Activated T-helper 17 cell treated with anti-CD3 and anti-CD28 coated beads, Interleukin-2, amount 50 U/mL, for 72 hours (primary cell): ENCODE results near the gene TNP1. TPM values are rescaled to one million over a fixed set of nuclear protein-coding genes. Genes with fewer than 3 reads are reported as not detected.

Source experiments
- ATAC-seq: fragments of 150-1000 bp; cut with Tn5 transposase; replicated peaks from 2 replicates; pipeline ENCODE4 v1.10.0; 2021; ENCODE audit warnings: mild to moderate bottlenecking, moderate library complexity
- H3K27ac Mint-ChIP-seq: one replicate; pipeline ENCODE4 v1.8.0; 2022; ENCODE audit warnings: mixed read lengths
- H3K27me3 Mint-ChIP-seq: one replicate; pipeline ENCODE4 v1.8.0; 2022; ENCODE audit warnings: mixed read lengths
- H3K36me3 Mint-ChIP-seq: one replicate; pipeline ENCODE4 v1.8.0; 2022; ENCODE audit warnings: low read depth, mild to moderate bottlenecking, mixed read lengths
- H3K4me1 Mint-ChIP-seq: one replicate; pipeline ENCODE4 v1.8.0; 2022; ENCODE audit warnings: mixed read lengths
- H3K4me3 Mint-ChIP-seq: one replicate; pipeline ENCODE4 v1.8.0; 2022; ENCODE audit warnings: mild to moderate bottlenecking, mixed read lengths
- H3K9me3 Mint-ChIP-seq: one replicate; pipeline ENCODE4 v1.8.0; 2022; ENCODE audit warnings: mixed read lengths
- total RNA-seq, 2 donors: library from RNA; stranded (reverse); gene quantifications; one replicate each; pipeline ENCODE4 v1.2.3, GENCODE V29; 2022

The TNP1 gene, protein sequence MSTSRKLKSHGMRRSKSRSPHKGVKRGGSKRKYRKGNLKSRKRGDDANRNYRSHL
- not detected for total RNA-seq

GRCh38 chr2:216859944-216860343 lies at the start of gene TNP1:
TNP1 (minus strand) TSS chr2:216860064; CDS start chr2:216860034, 30 bp downstream.
- Mint-ChIP-seq H3K4me3 (no peak within 1 kb of the TSS), H3K4me1 (no peaks in the 10 kb centered on the region), H3K27me3 (peaks cover 3% of the 10 kb centered on the region), H3K36me3 (no peaks in the 10 kb centered on the region), H3K9me3 (no peaks in the 10 kb centered on the region), H3K27ac (no peak within 1 kb of the TSS)
- ATAC-seq = no peak

DNA sequence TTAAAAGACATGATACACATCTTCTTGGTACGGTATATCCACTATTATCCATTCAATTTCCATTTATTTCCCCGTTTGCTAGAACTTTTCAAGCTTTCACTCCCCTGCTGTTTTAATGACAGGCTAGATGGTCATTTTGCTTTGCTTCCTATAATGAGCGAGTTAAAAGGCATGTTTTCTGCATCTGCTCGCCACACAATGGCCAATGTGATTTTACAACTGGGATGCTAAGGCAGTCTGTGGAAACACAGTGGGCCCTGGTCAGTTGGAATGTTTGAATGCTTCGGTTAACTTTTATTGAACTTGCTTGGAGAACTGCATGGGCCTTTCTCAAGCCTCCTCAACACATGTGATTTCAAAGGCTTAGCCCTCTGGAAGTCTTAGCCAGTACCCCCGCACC lies 48.4 kb upstream of the TNP1 start:
- Mint-ChIP-seq H3K4me3 (no peak overlapping the region), H3K36me3 (no peaks in the 10 kb centered on the region), H3K4me1 (no peaks in the 10 kb centered on the region), H3K27ac (no peak overlapping the region), H3K9me3 (peaks cover under 1% of the 10 kb centered on the region), H3K27me3 (peaks cover 6% of the 10 kb centered on the region)
- ATAC-seq = no peak

DNA sequence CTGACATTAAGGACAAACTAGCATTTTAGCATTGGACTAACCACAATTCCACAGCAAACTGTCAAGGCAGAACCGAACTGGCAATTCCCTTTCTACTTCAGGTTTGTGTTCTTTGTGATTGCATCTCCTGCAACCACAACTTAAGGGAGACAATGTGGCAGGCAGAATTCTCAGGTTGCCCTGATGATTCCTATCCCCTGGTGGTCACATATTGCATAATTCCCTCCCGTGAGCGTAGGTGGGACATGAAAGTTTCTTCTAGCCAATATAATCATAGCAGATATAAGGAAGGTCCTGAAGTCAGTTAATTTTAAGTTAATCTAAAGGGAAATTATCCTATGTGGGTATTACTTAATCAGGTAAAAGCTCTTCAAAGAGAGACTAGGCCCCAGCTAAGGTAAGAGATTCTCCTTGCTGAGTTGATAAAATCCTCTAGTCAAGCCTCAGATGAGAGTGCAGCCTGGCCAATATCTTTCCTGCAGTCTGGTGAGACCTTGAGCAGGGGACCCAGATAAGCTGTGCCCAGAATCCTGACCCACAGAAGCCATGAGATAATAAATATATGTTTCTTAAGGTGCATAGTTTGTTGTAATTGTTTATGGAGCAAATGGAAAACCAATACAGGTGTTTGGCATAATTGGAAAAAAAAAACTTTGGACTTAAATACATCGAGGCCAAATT lies 45.9 kb upstream of the TNP1 start:
- Mint-ChIP-seq H3K9me3 (peaks cover 11% of the 10 kb centered on the region), H3K4me3 (no peak overlapping the region), H3K27me3 (peaks cover 6% of the 10 kb centered on the region), H3K36me3 (no peaks in the 10 kb centered on the region), H3K27ac (no peak overlapping the region), H3K4me1 (no peaks in the 10 kb centered on the region)
- ATAC-seq = no peak

DNA sequence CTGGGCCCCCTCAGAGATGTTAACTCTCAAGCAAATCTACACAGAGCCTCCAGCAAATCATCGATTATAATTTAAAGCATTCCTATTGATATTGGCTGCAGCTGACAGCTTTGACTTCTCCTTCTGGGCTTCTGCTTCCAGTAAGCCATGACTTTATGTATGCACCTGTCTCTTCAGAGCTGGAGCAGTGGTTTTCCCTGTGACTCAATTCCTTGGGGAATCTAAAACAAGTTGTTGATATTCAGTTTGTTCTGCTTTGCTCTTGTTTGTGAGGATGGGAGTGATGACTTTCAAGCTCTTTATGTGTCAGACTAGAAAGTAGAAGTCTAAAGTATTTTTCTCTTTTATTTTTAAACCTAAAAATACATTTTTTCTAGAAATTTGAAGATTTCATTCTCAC lies 45.1 kb upstream of the TNP1 start:
- no peak for ATAC-seq
- Mint-ChIP-seq H3K27me3 (peaks cover 11% of the 10 kb centered on the region), H3K4me3 (no peak overlapping the region), H3K27ac (no peak overlapping the region), H3K9me3 (peaks cover 11% of the 10 kb centered on the region), H3K36me3 (no peaks in the 10 kb centered on the region), H3K4me1 (no peaks in the 10 kb centered on the region)

- H3K27ac Mint-ChIP-seq = no peak overlapping the region
- H3K9me3 Mint-ChIP-seq = peaks cover 11% of the 10 kb centered on the region
- H3K27me3 Mint-ChIP-seq = peaks cover 13% of the 10 kb centered on the region
- no peak overlapping the region for H3K4me3 Mint-ChIP-seq
- no peak for ATAC-seq
- no peaks in the 10 kb centered on the region for H3K4me1 Mint-ChIP-seq
- H3K36me3 Mint-ChIP-seq = no peaks in the 10 kb centered on the region
These were observed 44.7 kb upstream of the TNP1 start for GRCh38 chr2:216904554-216904953.

DNA sequence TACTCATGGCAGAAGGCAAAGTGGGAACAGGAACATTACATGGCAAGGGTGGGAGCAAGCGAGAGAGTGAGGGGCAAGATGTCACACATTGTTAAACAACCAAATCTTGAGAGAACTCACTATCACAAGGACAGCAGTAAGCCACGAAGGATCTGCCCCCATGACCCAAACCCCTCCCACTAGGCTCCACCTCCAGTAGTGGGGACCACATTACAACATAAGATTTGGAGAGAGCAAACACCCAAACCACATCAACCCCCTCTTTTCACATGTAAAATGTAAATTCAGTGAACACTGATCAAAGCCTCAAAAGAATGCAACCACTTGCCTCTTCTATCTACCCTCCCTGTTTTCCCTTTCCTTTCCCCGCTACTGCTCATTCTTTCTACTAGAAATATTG lies 43.6 kb upstream of the TNP1 start:
- Mint-ChIP-seq H3K4me3 (no peak overlapping the region), H3K4me1 (no peaks in the 10 kb centered on the region), H3K27ac (no peak overlapping the region), H3K36me3 (no peaks in the 10 kb centered on the region), H3K9me3 (peaks cover 11% of the 10 kb centered on the region), H3K27me3 (peaks cover 11% of the 10 kb centered on the region)
- no peak for ATAC-seq

- Mint-ChIP-seq H3K27me3 (peaks cover 10% of the 10 kb centered on the region), H3K4me3 (no peak overlapping the region), H3K4me1 (no peaks in the 10 kb centered on the region), H3K27ac (no peak overlapping the region), H3K36me3 (no peaks in the 10 kb centered on the region), H3K9me3 (peaks cover 11% of the 10 kb centered on the region)
- no peak for ATAC-seq
These were observed 41.4 kb upstream of the TNP1 start for GRCh38 chr2:216901273-216901672.

DNA sequence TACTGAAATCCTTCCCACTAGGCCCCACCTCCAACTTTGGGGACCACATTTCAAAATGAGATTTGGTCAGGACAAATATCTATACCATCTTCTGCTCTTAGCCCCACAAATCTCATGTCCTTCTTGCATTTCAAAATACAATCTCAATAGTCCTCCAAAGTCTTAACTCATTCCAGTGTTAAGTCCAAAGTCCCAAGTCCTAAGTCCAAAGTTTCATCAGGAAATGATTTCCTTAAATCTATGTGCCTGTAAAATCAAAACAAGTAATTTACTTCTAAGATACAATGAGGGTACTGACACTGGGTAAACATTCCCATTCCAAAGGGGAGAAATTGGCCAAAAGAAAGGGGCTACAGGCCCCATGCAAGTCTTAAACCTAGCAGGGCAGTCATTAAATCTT lies 40.5 kb upstream of the TNP1 start:
- H3K4me1 Mint-ChIP-seq = no peaks in the 10 kb centered on the region
- no peak overlapping the region for H3K4me3 Mint-ChIP-seq
- peaks cover 11% of the 10 kb centered on the region for H3K9me3 Mint-ChIP-seq
- ATAC-seq = no peak
- H3K27me3 Mint-ChIP-seq = peaks cover 8% of the 10 kb centered on the region
- H3K36me3 Mint-ChIP-seq = no peaks in the 10 kb centered on the region
- no peak overlapping the region for H3K27ac Mint-ChIP-seq

- no peak overlapping the region for H3K27ac Mint-ChIP-seq
- H3K4me1 Mint-ChIP-seq = no peaks in the 10 kb centered on the region
- ATAC-seq = no peak
- H3K36me3 Mint-ChIP-seq = no peaks in the 10 kb centered on the region
- H3K27me3 Mint-ChIP-seq = peaks cover 8% of the 10 kb centered on the region
- no peak overlapping the region for H3K4me3 Mint-ChIP-seq
- peaks cover 4% of the 10 kb centered on the region for H3K9me3 Mint-ChIP-seq
These were observed 37.8 kb upstream of the TNP1 start for GRCh38 chr2:216897561-216898203.

DNA sequence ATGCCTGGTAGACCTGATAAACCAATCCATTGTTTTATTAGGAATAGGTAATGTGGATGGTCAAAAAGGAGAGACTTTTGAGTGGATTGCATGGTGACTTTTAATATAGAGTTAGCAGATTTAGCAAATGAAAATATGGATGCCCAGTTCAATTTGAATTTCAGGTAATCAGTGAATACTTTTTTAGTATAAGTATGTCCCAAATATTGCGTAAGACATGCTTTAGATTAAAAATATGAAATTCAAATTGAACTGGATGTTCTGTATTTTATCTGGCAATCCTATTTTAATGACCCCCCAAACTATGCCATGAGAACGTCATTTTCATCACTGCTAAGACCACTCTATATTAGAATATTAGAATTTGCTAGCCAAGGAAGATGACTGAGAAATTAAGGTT lies 30.3 kb upstream of the TNP1 start:
- H3K9me3 Mint-ChIP-seq = no peaks in the 10 kb centered on the region
- H3K4me3 Mint-ChIP-seq = no peak overlapping the region
- H3K27ac Mint-ChIP-seq = no peak overlapping the region
- peaks cover 6% of the 10 kb centered on the region for H3K27me3 Mint-ChIP-seq
- ATAC-seq = no peak
- H3K4me1 Mint-ChIP-seq = no peaks in the 10 kb centered on the region
- no peaks in the 10 kb centered on the region for H3K36me3 Mint-ChIP-seq

DNA sequence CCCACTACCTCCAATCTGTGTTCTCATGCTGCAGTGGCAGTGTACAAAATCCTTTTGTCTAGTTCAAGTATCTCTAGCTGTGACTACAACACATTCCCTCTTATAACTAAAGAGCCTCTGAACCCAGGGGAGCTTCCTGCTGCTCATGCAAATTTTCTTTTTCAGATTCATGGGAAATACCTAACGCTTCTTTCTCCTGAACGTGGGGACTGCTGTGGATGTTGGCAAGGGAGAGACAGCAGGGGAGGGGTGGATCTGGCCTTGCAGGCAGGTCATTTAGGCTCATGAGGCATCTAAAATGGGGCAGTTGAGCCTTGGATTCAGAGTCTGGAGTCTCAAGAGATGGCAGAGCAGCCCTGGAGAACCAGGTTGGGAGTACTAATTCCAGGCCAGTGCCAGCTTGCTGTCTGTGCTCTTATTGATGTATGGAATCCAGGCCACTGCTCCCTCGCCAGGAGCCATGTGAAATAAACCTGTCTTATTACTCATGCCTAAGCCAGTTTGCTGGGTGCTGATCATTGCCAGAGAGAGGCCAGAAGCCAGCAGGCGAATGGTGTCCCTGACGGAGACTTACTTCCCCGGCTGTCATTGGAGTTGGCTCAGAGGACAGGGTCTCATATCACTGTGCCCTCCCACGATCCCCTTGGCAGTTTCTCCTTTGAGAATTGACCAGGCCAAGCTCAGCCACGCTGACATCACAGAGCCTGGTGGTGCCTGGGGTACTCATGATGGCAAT lies 29.2 kb upstream of the TNP1 start:
- ATAC-seq = no peak
- no peaks in the 10 kb centered on the region for H3K36me3 Mint-ChIP-seq
- H3K4me3 Mint-ChIP-seq = no peak overlapping the region
- H3K9me3 Mint-ChIP-seq = no peaks in the 10 kb centered on the region
- H3K27ac Mint-ChIP-seq = no peak overlapping the region
- no peaks in the 10 kb centered on the region for H3K4me1 Mint-ChIP-seq
- H3K27me3 Mint-ChIP-seq = peaks cover 6% of the 10 kb centered on the region

DNA sequence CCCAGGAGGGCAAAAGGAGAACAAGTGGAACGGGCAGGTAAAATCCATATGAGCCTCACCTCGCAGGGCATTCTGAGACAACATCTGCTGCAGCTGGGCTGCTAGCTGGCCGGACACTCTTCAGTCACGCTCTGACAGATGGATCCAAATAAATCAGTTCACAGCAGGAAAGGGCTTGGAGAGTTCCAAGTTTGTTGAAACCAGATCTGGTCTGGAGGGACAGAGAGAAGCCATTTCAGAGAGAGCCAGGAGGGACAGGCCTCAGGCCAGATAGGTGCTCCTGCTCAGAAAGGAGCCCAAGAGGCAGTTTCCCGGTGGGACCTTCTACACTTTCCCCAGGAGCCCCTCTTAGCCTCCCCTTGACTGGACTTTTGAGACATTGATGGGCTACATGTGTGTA lies 28.2 kb upstream of the TNP1 start:
- H3K9me3 Mint-ChIP-seq = no peaks in the 10 kb centered on the region
- H3K27ac Mint-ChIP-seq = no peak overlapping the region
- H3K4me3 Mint-ChIP-seq = no peak overlapping the region
- no peaks in the 10 kb centered on the region for H3K4me1 Mint-ChIP-seq
- no peak for ATAC-seq
- peaks cover 6% of the 10 kb centered on the region for H3K27me3 Mint-ChIP-seq
- no peaks in the 10 kb centered on the region for H3K36me3 Mint-ChIP-seq

DNA sequence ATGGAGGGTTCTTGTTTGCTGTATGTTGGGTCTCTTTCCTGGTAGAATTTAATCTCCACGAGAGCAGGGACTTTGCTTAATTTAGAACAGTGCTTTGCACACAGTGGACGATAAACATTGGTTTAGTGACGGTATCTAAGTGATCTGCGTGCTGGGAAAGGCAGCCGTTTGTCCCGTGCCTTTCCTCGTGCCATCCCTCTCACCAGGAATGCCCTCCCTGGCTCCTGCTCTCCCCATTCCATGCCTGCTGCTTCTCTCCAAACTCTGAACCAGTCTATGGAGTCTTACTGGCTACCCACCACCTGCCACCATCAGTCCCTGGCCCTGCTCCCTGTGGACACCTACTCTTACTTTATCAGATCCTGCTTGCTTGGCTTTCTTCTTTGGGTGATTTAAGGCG lies 27.3 kb upstream of the TNP1 start:
- no peaks in the 10 kb centered on the region for H3K4me1 Mint-ChIP-seq
- H3K4me3 Mint-ChIP-seq = no peak overlapping the region
- H3K36me3 Mint-ChIP-seq = no peaks in the 10 kb centered on the region
- no peak for ATAC-seq
- H3K9me3 Mint-ChIP-seq = no peaks in the 10 kb centered on the region
- H3K27ac Mint-ChIP-seq = no peak overlapping the region
- H3K27me3 Mint-ChIP-seq = peaks cover 6% of the 10 kb centered on the region

DNA sequence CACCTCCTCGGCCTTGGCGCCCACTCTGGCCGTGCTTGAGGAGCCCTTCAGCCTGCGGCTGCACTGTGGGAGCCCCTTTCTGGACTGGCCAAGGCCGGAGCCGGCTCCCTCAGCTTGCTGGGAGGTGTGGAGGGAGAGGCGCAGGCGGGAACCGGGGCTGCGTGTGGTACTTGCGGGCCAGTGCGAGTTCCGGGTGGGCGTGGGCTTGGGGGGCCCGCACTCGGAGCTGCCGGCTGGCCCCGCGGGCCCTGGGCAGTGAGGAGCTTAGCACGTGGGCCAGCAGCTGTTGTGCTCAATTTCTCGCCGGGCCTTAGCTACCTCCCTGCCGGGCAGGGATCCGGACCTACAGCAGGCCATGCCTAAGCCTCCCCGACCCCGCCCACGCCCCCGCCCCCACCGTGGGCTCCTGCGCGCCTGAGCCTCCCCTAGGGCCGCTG lies 25.3 kb upstream of the TNP1 start:
- Mint-ChIP-seq H3K4me3 (no peak overlapping the region), H3K27ac (no peak overlapping the region), H3K4me1 (peaks cover under 1% of the 10 kb centered on the region), H3K36me3 (no peaks in the 10 kb centered on the region), H3K27me3 (peaks cover 8% of the 10 kb centered on the region), H3K9me3 (no peaks in the 10 kb centered on the region)
- no peak for ATAC-seq

GRCh38 chr2:216884347-216884746 lies 24.5 kb upstream of the TNP1 start:
- Mint-ChIP-seq H3K9me3 (no peaks in the 10 kb centered on the region), H3K4me3 (no peak overlapping the region), H3K27ac (no peak overlapping the region), H3K36me3 (no peaks in the 10 kb centered on the region), H3K4me1 (peaks cover 5% of the 10 kb centered on the region), H3K27me3 (peaks cover 8% of the 10 kb centered on the region)
- no peak for ATAC-seq
